Common myeloid progenitor, CD34-positive (primary cell): Measurements from ENCODE around the gene EFCAB8.

Source experiments
- CTCF ChIA-PET: fragments of 350-600 bp; sonication (Branson Sonifier 250); formaldehyde crosslinking; loops from one replicate; lab custom pipeline; 2021; ENCODE audit warnings: antibody characterized with exemption; lab: Charles Lee
- POLR2A ChIA-PET: fragments of 350-600 bp; sonication (Branson Sonifier 250); formaldehyde crosslinking; loops from one replicate; lab custom pipeline; 2021; ENCODE audit warnings: antibody characterized with exemption; lab: Charles Lee
- DNase-seq, 3 donors: peaks; one replicate each; pipeline versions ENCODE4 v3.0.0 to v3.0.0-alpha.2; 2013
- H3K27ac ChIP-seq, 2 experiments: 1 replicate in 1 of 2; 2 replicates in 1 of 2; pipeline ENCODE4 v1.7.0; 2013; ENCODE audit warnings: inconsistent platforms in 2 of 2, low read length in 2 of 2, mild to moderate bottlenecking in 2 of 2, low read depth in 1 of 2, moderate library complexity in 1 of 2; ENCODE audit not compliant: severe bottlenecking in 2 of 2, insufficient read depth in 1 of 2, poor library complexity in 1 of 2
- H3K27me3 ChIP-seq, 5 experiments: replicated peaks in 2 of 5; 1 replicate in 3 of 5; 2 replicates in 2 of 5; pipeline versions ENCODE4 v1.6.1 to v1.7.0; 2013; ENCODE audit warnings: low read length in 4 of 5, mild to moderate bottlenecking in 2 of 5, moderate library complexity in 2 of 5, inconsistent platforms in 1 of 5; ENCODE audit not compliant: insufficient read depth in 5 of 5, control insufficient read depth in 4 of 5
- H3K36me3 ChIP-seq, 4 experiments: 1 replicate in 2 of 4; 2 replicates in 2 of 4; pipeline versions ENCODE4 v1.6.1 to v1.7.0; 2013; ENCODE audit warnings: low read length in 3 of 4, control low read depth in 1 of 4, mild to moderate bottlenecking in 1 of 4; ENCODE audit not compliant: control insufficient read depth in 4 of 4, insufficient read depth in 4 of 4
- H3K4me1 ChIP-seq, 4 experiments: 1 replicate in 3 of 4; 2 replicates in 1 of 4; pipeline versions ENCODE4 v1.6.1 to v1.7.1; 2013; ENCODE audit warnings: low read length in 3 of 4, mild to moderate bottlenecking in 3 of 4, control low read depth in 1 of 4, inconsistent platforms in 1 of 4, moderate library complexity in 1 of 4; ENCODE audit not compliant: control insufficient read depth in 4 of 4, insufficient read depth in 4 of 4; ENCODE audit errors: control extremely low read depth in 1 of 4
- H3K4me3 ChIP-seq, 7 experiments: 1 replicate in 4 of 7; 2 replicates in 3 of 7; pipeline versions ENCODE4 v1.5.1 to v1.7.0; 2013; ENCODE audit warnings: mild to moderate bottlenecking in 7 of 7, low read length in 6 of 7, moderate library complexity in 6 of 7, inconsistent platforms in 2 of 7, low read depth in 2 of 7, control low read depth in 1 of 7; ENCODE audit not compliant: insufficient read depth in 4 of 7, control insufficient read depth in 1 of 7; ENCODE audit errors: extremely low read depth in 1 of 7
- H3K9me3 ChIP-seq, 5 experiments: 1 replicate in 4 of 5; 2 replicates in 1 of 5; pipeline versions ENCODE4 v1.6.1 to v1.7.1; 2013; ENCODE audit warnings: low read length in 4 of 5, mild to moderate bottlenecking in 2 of 5, inconsistent platforms in 1 of 5, low read depth in 1 of 5, moderate library complexity in 1 of 5; ENCODE audit not compliant: control insufficient read depth in 4 of 5, insufficient read depth in 2 of 5; ENCODE audit errors: control extremely low read depth in 1 of 5
- WGBS: methylation state at CpG from one replicate; pipeline ENCODE4 v1.1.5; 2013; ENCODE audit not compliant: insufficient coverage; 5-methylcytosine and 5-hydroxymethylcytosine counted together

The EFCAB8 gene

GRCh38 chr20:32979201-32979998 lies 120.7 kb downstream of the EFCAB8 start:
- DNase-seq, result no peak
- ChIA-PET POLR2A (no interaction called here), CTCF (no interaction called here)
- H3K4me1 ChIP-seq, result peaks cover 0 to 18% (median 0%) of the 10 kb centered on the region in 4 experiments
- no peaks in the 10 kb centered on the region for H3K36me3 ChIP-seq
- no peak overlapping the region for H3K4me3 ChIP-seq
- H3K27me3 ChIP-seq, result no peaks in the 10 kb centered on the region
- H3K27ac ChIP-seq, result no peak overlapping the region
- WGBS, result 86% methylated on average over 8 of the region's 9 CpGs
- H3K9me3 ChIP-seq, result peaks cover 0 to 19% (median 8%) of the 10 kb centered on the region in 5 experiments

- H3K4me1 ChIP-seq, result peaks cover 0 to 14% (median 0%) of the 10 kb centered on the region in 4 experiments
- H3K27me3 ChIP-seq, result no peaks in the 10 kb centered on the region
- H3K36me3 ChIP-seq, result no peaks in the 10 kb centered on the region
- H3K27ac ChIP-seq, result no peak overlapping the region
- no peak overlapping the region for H3K4me3 ChIP-seq
- POLR2A ChIA-PET, result no interaction called here
- 97% methylated on average over 16 of the region's 19 CpGs for WGBS
- H3K9me3 ChIP-seq, result peaks cover 0 to 19% (median 8%) of the 10 kb centered on the region in 5 experiments
- CTCF ChIA-PET, result no interaction called here
- DNase-seq, result peak in 2 of 3 donors; percentile 14 to 34
Measured at GRCh38 chr20:32980131-32980941, 121.6 kb downstream of the EFCAB8 start.

GRCh38 chr20:32980990-32981389 lies 122.3 kb downstream of the EFCAB8 start:
- no peak overlapping the region for H3K27ac ChIP-seq
- WGBS, result 89% methylated on average over 3 of the region's 6 CpGs
- no peaks in the 10 kb centered on the region for H3K36me3 ChIP-seq
- peaks cover 0 to 14% (median 0%) of the 10 kb centered on the region in 4 experiments for H3K4me1 ChIP-seq
- no peaks in the 10 kb centered on the region for H3K27me3 ChIP-seq
- H3K4me3 ChIP-seq, result no peak overlapping the region
- POLR2A ChIA-PET, result no interaction called here
- DNase-seq, result no peak
- CTCF ChIA-PET, result no interaction called here
- peaks cover 0 to 17% (median 8%) of the 10 kb centered on the region in 5 experiments for H3K9me3 ChIP-seq

GRCh38 chr20:32982617-32983458 lies 124.1 kb downstream of the EFCAB8 start:
- ChIA-PET POLR2A (interaction anchor here (0.8 kb wide), 1 partner anchor 74 kb away, joined by 3 read pairs; no protein-coding TSS in a partner anchor), CTCF (no interaction called here)
- H3K4me3 ChIP-seq, result no peak overlapping the region
- no peaks in the 10 kb centered on the region for H3K27me3 ChIP-seq
- 97% methylated on average over 10 of the region's 10 CpGs for WGBS
- peaks cover 0 to under 1% (median 0%) of the 10 kb centered on the region in 5 experiments for H3K9me3 ChIP-seq
- no peaks in the 10 kb centered on the region for H3K36me3 ChIP-seq
- peaks cover 0 to 11% (median 0%) of the 10 kb centered on the region in 4 experiments for H3K4me1 ChIP-seq
- no peak for DNase-seq
- no peak overlapping the region for H3K27ac ChIP-seq

DNA sequence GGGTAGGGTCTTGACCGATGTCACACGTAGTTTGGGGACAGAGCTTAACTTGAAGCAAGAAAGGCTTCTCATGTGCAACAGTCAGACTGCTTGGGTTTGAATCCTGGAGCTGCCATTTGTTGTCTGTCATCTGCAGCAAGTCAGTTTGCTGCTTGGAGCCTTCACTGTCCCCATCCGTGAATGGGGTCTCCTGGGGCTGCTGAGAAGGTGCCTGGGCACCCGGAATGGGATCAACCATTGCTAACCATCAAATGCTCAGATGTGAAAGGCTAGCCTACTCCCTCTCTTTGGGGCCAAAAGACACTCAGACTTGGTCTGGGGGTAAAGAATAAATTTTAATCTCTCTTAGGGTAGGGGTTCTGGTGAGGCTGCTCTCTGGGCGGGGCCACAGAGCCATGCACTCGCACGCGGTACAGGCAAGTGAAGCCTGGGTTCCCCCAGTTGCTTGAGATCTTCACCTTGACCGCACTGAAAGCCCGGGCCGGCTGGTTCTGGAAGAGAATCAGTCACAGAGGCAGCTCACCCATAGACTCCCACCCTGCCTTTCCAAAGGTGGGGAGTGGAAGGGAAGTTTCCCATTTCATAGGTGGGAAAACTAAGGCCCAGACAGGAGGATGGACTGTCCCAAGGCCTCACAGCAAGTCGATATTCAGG lies 124.9 kb downstream of the EFCAB8 start:
- POLR2A ChIA-PET, result no interaction called here

GRCh38 chr20:32984196-32984595 lies 125.5 kb downstream of the EFCAB8 start:
- ChIA-PET POLR2A (no interaction called here), CTCF (no interaction called here)
- H3K4me3 ChIP-seq, result no peak overlapping the region
- WGBS, result 90% methylated on average over 7 of the region's 7 CpGs
- no peaks in the 10 kb centered on the region for H3K9me3 ChIP-seq
- DNase-seq, result no peak
- no peaks in the 10 kb centered on the region for H3K27me3 ChIP-seq
- H3K27ac ChIP-seq, result no peak overlapping the region
- peaks cover 0 to 15% (median 0%) of the 10 kb centered on the region in 4 experiments for H3K4me1 ChIP-seq
- no peaks in the 10 kb centered on the region for H3K36me3 ChIP-seq

More for the DNA sequence above, 124.9 kb downstream of the EFCAB8 start:
- H3K4me3 ChIP-seq, result no peak overlapping the region
- H3K4me1 ChIP-seq, result peaks cover 0 to 15% (median 0%) of the 10 kb centered on the region in 4 experiments
- CTCF ChIA-PET, result no interaction called here
- H3K27me3 ChIP-seq, result no peaks in the 10 kb centered on the region
- WGBS, result 85% methylated on average over 8 of the region's 12 CpGs
- no peaks in the 10 kb centered on the region for H3K9me3 ChIP-seq
- DNase-seq, result no peak
- H3K27ac ChIP-seq, result no peak overlapping the region
- H3K36me3 ChIP-seq, result no peaks in the 10 kb centered on the region
